KMS-11 (cell line): ENCODE data around the gene CD37.
"Not testable (repeated sequence)": the region's sequence is repeated elsewhere in the genome, so short reads cannot be mapped to it uniquely, and the experiment has no call there.

Experiments used
- H2AFZ ChIP-seq: fragments of 200-600 bp; sonication (generic); 2 replicates; pipeline ENCODE4 v1.6.1; 2016; ENCODE audit warnings: antibody characterized with exemption, mixed run types, low read depth
- H3K27ac ChIP-seq: fragments of 200-600 bp; sonication (generic); 2 replicates; pipeline ENCODE4 v1.6.1; 2016; ENCODE audit warnings: mild to moderate bottlenecking, mixed run types
- H3K27me3 ChIP-seq: fragments of 200-600 bp; sonication (generic); 2 replicates; pipeline ENCODE4 v1.6.1; 2017; ENCODE audit warnings: mild to moderate bottlenecking, low read depth, mixed run types, moderate library complexity; ENCODE audit not compliant: insufficient read depth
- H3K36me3 ChIP-seq: fragments of 200-600 bp; sonication (generic); 2 replicates; pipeline ENCODE4 v1.6.1; 2017; ENCODE audit warnings: mild to moderate bottlenecking, mixed run types; ENCODE audit not compliant: insufficient read depth
- H3K4me1 ChIP-seq: fragments of 200-600 bp; sonication (generic); 2 replicates; pipeline ENCODE4 v1.6.1; 2016; ENCODE audit warnings: mild to moderate bottlenecking, low read depth, mixed run types; ENCODE audit not compliant: poor library complexity, severe bottlenecking
- H3K4me2 ChIP-seq: fragments of 200-600 bp; sonication (generic); 2 replicates; pipeline ENCODE4 v1.7.0; 2016; ENCODE audit warnings: mild to moderate bottlenecking, mixed run types
- H3K4me3 ChIP-seq: fragments of 200-600 bp; sonication (generic); IDR thresholded peaks from 2 replicates; pipeline ENCODE4 v1.6.1; 2017; ENCODE audit warnings: low read depth, low read length, mixed read lengths; ENCODE audit not compliant: insufficient read depth
- H3K79me2 ChIP-seq: fragments of 200-600 bp; sonication (generic); 2 replicates; pipeline ENCODE4 v1.6.1; 2016; ENCODE audit warnings: low read depth, mixed run types; ENCODE audit not compliant: insufficient read depth
- H3K9ac ChIP-seq: fragments of 200-600 bp; sonication (generic); 2 replicates; pipeline ENCODE4 v1.6.1; 2016; ENCODE audit warnings: mild to moderate bottlenecking, mixed run types
- H4K20me1 ChIP-seq: fragments of 200-600 bp; sonication (generic); 2 replicates; pipeline ENCODE4 v1.6.1; 2016; ENCODE audit warnings: mild to moderate bottlenecking, mixed run types; ENCODE audit not compliant: insufficient read depth
- TF ChIP-seq, protein P1 (sequence below): fragments of 200-600 bp; sonication (generic); conservative IDR thresholded peaks from 2 replicates; pipeline ENCODE4 v1.6.1; 2017; ENCODE audit warnings: low read depth, mild to moderate bottlenecking, antibody characterized with exemption, low read length, moderate library complexity, mixed read lengths

CD37 gene

DNA sequence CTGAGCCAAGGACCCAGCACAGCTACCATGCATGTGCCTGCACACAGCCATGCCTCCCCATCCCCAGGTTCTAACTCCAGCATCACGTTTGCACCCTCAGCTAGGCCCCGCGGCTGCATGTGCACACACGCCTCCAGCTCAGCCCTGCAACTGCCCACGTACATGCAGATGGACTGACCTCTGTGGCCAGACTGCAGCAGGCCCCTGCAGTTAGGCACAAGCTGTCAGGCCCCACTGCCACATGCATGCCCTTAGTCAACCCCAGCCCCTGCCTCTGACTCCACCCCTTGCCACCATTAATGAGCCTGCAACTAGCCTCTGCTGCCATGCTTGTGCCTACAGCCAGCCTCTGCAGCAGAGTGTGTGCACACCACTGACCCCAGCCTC is 33.3 kb upstream of the CD37 start:
- H3K27ac ChIP-seq, result no peak overlapping the region
- TF ChIP-seq, protein P1, sequence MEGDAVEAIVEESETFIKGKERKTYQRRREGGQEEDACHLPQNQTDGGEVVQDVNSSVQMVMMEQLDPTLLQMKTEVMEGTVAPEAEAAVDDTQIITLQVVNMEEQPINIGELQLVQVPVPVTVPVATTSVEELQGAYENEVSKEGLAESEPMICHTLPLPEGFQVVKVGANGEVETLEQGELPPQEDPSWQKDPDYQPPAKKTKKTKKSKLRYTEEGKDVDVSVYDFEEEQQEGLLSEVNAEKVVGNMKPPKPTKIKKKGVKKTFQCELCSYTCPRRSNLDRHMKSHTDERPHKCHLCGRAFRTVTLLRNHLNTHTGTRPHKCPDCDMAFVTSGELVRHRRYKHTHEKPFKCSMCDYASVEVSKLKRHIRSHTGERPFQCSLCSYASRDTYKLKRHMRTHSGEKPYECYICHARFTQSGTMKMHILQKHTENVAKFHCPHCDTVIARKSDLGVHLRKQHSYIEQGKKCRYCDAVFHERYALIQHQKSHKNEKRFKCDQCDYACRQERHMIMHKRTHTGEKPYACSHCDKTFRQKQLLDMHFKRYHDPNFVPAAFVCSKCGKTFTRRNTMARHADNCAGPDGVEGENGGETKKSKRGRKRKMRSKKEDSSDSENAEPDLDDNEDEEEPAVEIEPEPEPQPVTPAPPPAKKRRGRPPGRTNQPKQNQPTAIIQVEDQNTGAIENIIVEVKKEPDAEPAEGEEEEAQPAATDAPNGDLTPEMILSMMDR, result no peak

DNA sequence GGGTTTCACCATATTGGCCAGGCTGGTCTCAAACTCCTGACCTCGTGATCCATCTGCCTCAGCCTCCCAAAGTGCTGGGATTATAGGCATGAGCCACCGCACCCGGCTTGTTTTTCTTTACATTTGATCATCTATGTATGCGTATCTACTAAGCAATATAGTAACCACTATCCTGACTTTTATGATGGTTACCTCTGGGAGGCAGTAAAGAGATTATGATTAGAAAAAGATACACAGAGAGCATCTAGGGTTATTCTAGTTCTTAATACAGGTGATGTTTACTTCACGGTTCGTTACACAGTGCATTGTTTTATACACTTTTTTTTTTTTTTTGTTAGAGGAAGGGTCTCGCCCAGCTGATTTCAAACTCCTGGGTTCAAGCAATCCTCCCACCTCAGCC is 28.5 kb upstream of the CD37 start:
- H3K4me3 ChIP-seq, H3K27ac ChIP-seq, H4K20me1 ChIP-seq, H3K9ac ChIP-seq, H2AFZ ChIP-seq, H3K4me2 ChIP-seq, H3K79me2 ChIP-seq, H3K4me1 ChIP-seq, H3K27me3 ChIP-seq, H3K36me3 ChIP-seq: not testable (repeated sequence)

More for the DNA sequence above, 33.3 kb upstream of the CD37 start:
- H3K4me1 ChIP-seq, result no peaks in the 10 kb centered on the region
- no peak overlapping the region for H3K4me3 ChIP-seq
- no peaks in the 10 kb centered on the region for H3K36me3 ChIP-seq
- H3K9ac ChIP-seq, result no peak overlapping the region
- no peaks in the 10 kb centered on the region for H4K20me1 ChIP-seq
- H3K27me3 ChIP-seq, result no peaks in the 10 kb centered on the region; the same call in 1 of the 2 replicates
- H2AFZ ChIP-seq, result no peak overlapping the region
- no peaks in the 10 kb centered on the region for H3K79me2 ChIP-seq
- no peak overlapping the region for H3K4me2 ChIP-seq

DNA sequence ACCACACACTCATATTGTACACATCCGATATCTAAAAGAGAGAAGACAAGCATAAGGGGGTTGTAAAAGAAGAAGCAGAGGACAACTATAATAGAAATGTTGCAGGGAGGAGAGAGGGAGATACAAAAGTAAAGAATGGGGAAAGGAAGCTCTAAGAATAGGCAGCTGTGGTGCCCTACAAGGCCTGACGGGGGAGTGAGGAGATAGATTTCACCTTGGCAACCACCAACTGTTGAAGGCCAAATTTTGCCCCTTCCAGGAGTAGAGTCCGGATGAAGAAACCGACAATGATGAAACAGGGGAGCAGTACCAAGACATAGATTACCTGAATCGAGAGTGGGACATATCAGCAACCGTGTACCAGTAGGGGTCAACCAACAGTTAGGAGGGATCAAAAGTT is 26.1 kb upstream of the CD37 start:
- no peaks in the 10 kb centered on the region; the same call in 1 of the 2 replicates for H3K27me3 ChIP-seq
- no peak overlapping the region for H3K4me3 ChIP-seq
- no peaks in the 10 kb centered on the region for H4K20me1 ChIP-seq
- TF ChIP-seq, protein P1, result no peak
- H3K4me2 ChIP-seq, result no peak overlapping the region
- no peak overlapping the region for H3K9ac ChIP-seq
- no peaks in the 10 kb centered on the region for H3K36me3 ChIP-seq
- no peaks in the 10 kb centered on the region for H3K79me2 ChIP-seq
- no peak overlapping the region for H3K27ac ChIP-seq
- H3K4me1 ChIP-seq, result no peaks in the 10 kb centered on the region
- no peak overlapping the region; the same call in 1 of the 2 replicates for H2AFZ ChIP-seq

DNA sequence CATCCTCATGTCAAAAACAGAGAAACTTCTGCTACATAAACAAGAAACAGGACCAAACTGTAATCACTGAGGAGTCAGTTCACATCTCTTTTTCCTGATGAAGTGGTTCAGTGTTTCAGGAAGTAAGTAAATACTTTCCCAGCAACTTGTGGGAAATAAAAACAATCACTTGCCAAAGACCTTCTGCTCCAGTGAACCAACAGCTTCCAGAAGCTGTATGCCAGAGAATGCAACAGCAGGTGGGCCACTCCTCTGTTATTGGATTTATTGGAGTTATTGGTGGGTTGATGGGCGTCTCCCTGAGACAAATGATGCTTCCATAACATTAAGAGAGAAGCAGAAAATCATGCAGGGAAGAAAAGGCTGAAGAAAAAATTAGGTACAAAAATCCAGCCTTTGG is 20.1 kb upstream of the CD37 start:
- no peaks in the 10 kb centered on the region; the same call in 1 of the 2 replicates for H3K27me3 ChIP-seq
- no peak overlapping the region for H3K27ac ChIP-seq
- H3K4me1 ChIP-seq, result no peaks in the 10 kb centered on the region
- no peak overlapping the region for H3K9ac ChIP-seq
- no peak overlapping the region for H2AFZ ChIP-seq
- H3K36me3 ChIP-seq, result no peaks in the 10 kb centered on the region
- TF ChIP-seq, protein P1, result no peak
- H4K20me1 ChIP-seq, result no peaks in the 10 kb centered on the region
- H3K79me2 ChIP-seq, result no peaks in the 10 kb centered on the region
- H3K4me3 ChIP-seq, result no peak overlapping the region
- no peak overlapping the region for H3K4me2 ChIP-seq

DNA sequence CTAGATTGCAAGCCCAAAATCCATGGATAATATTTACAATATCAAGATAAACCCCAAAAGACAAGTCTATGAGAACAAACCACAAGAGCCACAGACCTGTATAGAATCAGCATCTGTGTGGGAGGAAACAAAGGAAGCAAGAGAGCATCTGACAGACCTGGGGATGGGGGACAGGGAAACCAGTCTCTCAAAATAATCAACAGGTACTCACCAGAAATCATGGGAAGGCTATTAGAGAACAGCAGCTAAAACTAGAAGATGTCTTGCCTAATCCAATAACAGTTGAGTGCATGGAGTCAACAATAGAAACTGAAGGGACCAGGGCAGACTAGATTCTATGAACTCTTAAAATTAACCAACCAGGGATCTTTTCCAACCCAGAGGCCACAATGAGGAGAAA is 18.9 kb upstream of the CD37 start:
- Histone ChIP-seq H3K27ac (no peak overlapping the region), H4K20me1 (no peaks in the 10 kb centered on the region), H3K27me3 (no peaks in the 10 kb centered on the region), H3K4me3 (no peak overlapping the region), H3K9ac (no peak overlapping the region), H3K4me2 (no peak overlapping the region), H3K4me1 (no peaks in the 10 kb centered on the region), H2AFZ (no peak overlapping the region), H3K36me3 (no peaks in the 10 kb centered on the region), H3K79me2 (no peaks in the 10 kb centered on the region)
- TF ChIP-seq, protein P1, result no peak
